Ectodermal cell (in vitro differentiated cells): ENCODE measurements around the gene GNRH2.

Experiments
- H3K27ac ChIP-seq: 2 replicates; pipeline ENCODE4 v1.7.0; 2013; ENCODE audit warnings: mild to moderate bottlenecking, low read depth, low read length; ENCODE audit not compliant: insufficient read depth, poor library complexity, severe bottlenecking
- H3K27me3 ChIP-seq: 2 replicates; pipeline ENCODE4 v1.7.0; 2013; ENCODE audit warnings: mild to moderate bottlenecking, low read length; ENCODE audit not compliant: insufficient read depth, control insufficient read depth, poor library complexity, severe bottlenecking
- H3K36me3 ChIP-seq: one replicate; pipeline ENCODE4 v1.7.0; 2013; ENCODE audit warnings: low read length; ENCODE audit not compliant: control insufficient read depth, insufficient read depth
- H3K4me1 ChIP-seq: one replicate; pipeline ENCODE4 v1.7.0; 2013; ENCODE audit warnings: low read length; ENCODE audit not compliant: control insufficient read depth, insufficient read depth
- H3K4me3 ChIP-seq: 2 replicates; pipeline ENCODE4 v1.7.0; 2013; ENCODE audit warnings: low read depth, low read length, control low read depth; ENCODE audit not compliant: insufficient read depth
- H3K9me3 ChIP-seq: 2 replicates; pipeline ENCODE4 v1.7.0; 2013; ENCODE audit warnings: mild to moderate bottlenecking, low read length, moderate library complexity; ENCODE audit not compliant: control insufficient read depth
- WGBS, 2 experiments: methylation state at CpG; one replicate each; pipeline ENCODE4 v1.1.7; 2013; ENCODE audit warnings: missing lambda C conversion rate in 2 of 2; 5-methylcytosine and 5-hydroxymethylcytosine counted together

The GNRH2 gene

GRCh38 chr20:3040086-3040485 lies 3.3 kb upstream of the GNRH2 start:
- no peak overlapping the region for H3K4me3 ChIP-seq
- peaks cover 23% of the 10 kb centered on the region for H3K36me3 ChIP-seq
- WGBS, 2 experiments = 94 to 97% methylated on average over 8 of the region's 8 CpGs
- H3K27ac ChIP-seq = no peak overlapping the region
- H3K27me3 ChIP-seq = no peaks in the 10 kb centered on the region
- H3K9me3 ChIP-seq = no peaks in the 10 kb centered on the region
- no peaks in the 10 kb centered on the region for H3K4me1 ChIP-seq

GRCh38 chr20:3041854-3042409 lies 1.5 kb upstream of the GNRH2 start:
- 80 to 81% methylated on average over 10 of the region's 10 CpGs for WGBS, 2 experiments
- Histone ChIP-seq H3K9me3 (no peaks in the 10 kb centered on the region), H3K36me3 (peaks cover 10% of the 10 kb centered on the region), H3K4me3 (no peak overlapping the region), H3K27ac (no peak overlapping the region), H3K4me1 (peaks cover 3% of the 10 kb centered on the region), H3K27me3 (no peaks in the 10 kb centered on the region)

- Histone ChIP-seq H3K4me3 (no peak overlapping the region), H3K9me3 (no peaks in the 10 kb centered on the region), H3K36me3 (peaks cover 9% of the 10 kb centered on the region), H3K4me1 (peaks cover 10% of the 10 kb centered on the region), H3K27ac (no peak overlapping the region), H3K27me3 (no peaks in the 10 kb centered on the region)
- 93 to 95% methylated on average over 5 of the region's 5 CpGs for WGBS, 2 experiments
These were observed 797 bp upstream of the GNRH2 start for GRCh38 chr20:3042625-3043024.

- Histone ChIP-seq H3K4me1 (peaks cover 10% of the 10 kb centered on the region), H3K27me3 (no peaks in the 10 kb centered on the region), H3K36me3 (peaks cover 14% of the 10 kb centered on the region), H3K4me3 (no peak overlapping the region), H3K27ac (no peak overlapping the region), H3K9me3 (no peaks in the 10 kb centered on the region)
- WGBS, 2 experiments = 95% methylated on average over 8 of the region's 8 CpGs
These were observed 1.0 kb downstream of the GNRH2 start for GRCh38 chr20:3044336-3044965.

GRCh38 chr20:3045042-3045815 lies 1.8 kb downstream of the GNRH2 start:
- no peaks in the 10 kb centered on the region for H3K27me3 ChIP-seq
- H3K36me3 ChIP-seq = peaks cover 18% of the 10 kb centered on the region
- peak overlapping the region; percentile 69 for H3K27ac ChIP-seq
- H3K4me1 ChIP-seq = peaks cover 10% of the 10 kb centered on the region
- WGBS, 2 experiments = 7% methylated on average over 24 of the region's 24 CpGs
- no peaks in the 10 kb centered on the region for H3K9me3 ChIP-seq
- H3K4me3 ChIP-seq = peak overlapping the region; percentile 98

- WGBS, 2 experiments = 0 to 1% methylated on average over 104 of the region's 104 CpGs
- Histone ChIP-seq H3K27ac (peak within 1 kb of the TSS; percentile 69), H3K4me3 (peak within 1 kb of the TSS; percentile 98), H3K4me1 (peaks cover 10% of the 10 kb centered on the region), H3K36me3 (peaks cover 18% of the 10 kb centered on the region), H3K9me3 (no peaks in the 10 kb centered on the region), H3K27me3 (no peaks in the 10 kb centered on the region)
These were observed 2.6 kb downstream of the GNRH2 start, which contains the start of gene MRPS26 for GRCh38 chr20:3045816-3046676. MRPS26 (plus strand) TSS chr20:3046052; CDS start chr20:3046069, 17 bp downstream.

- peaks cover 10% of the 10 kb centered on the region for H3K4me1 ChIP-seq
- no peak overlapping the region for H3K27ac ChIP-seq
- no peaks in the 10 kb centered on the region for H3K27me3 ChIP-seq
- H3K36me3 ChIP-seq = peaks cover 18% of the 10 kb centered on the region
- H3K4me3 ChIP-seq = peak overlapping the region; percentile 98
- WGBS, 2 experiments = 42 to 43% methylated on average over 38 to 39 of the region's 39 CpGs
- H3K9me3 ChIP-seq = no peaks in the 10 kb centered on the region
These were observed 3.4 kb downstream of the GNRH2 start for GRCh38 chr20:3046677-3047462.

GRCh38 chr20:3047486-3048419 lies 4.3 kb downstream of the GNRH2 start:
- Histone ChIP-seq H3K36me3 (peaks cover 18% of the 10 kb centered on the region), H3K27me3 (no peaks in the 10 kb centered on the region), H3K4me1 (peaks cover 10% of the 10 kb centered on the region), H3K9me3 (no peaks in the 10 kb centered on the region), H3K4me3 (no peak overlapping the region), H3K27ac (no peak overlapping the region)
- WGBS, 2 experiments = 92 to 95% methylated on average over 14 of the region's 14 CpGs
